ENCODE data around the gene IQSEC1.

Gene IQSEC1

GRCh38 chr3:12999147-13000140, 73.8 kb downstream of the IQSEC1 start:
- no peak for DNase-seq (ENCODE audit: low read depth)

- DNase-seq (ENCODE audit: low read depth), result no peak
Measured at GRCh38 chr3:12998648-12999047, 74.6 kb downstream of the IQSEC1 start.

- DNase-seq (ENCODE audit: low read depth), result no peak
Measured at GRCh38 chr3:12997387-12997786, 75.8 kb downstream of the IQSEC1 start.

GRCh38 chr3:12996181-12996506, 77.1 kb downstream of the IQSEC1 start:
- no peak for DNase-seq (ENCODE audit: low read depth)

GRCh38 chr3:12995389-12996180, 77.6 kb downstream of the IQSEC1 start:
- no peak for DNase-seq (ENCODE audit: low read depth)

GRCh38 chr3:12994607-12995388, 78.4 kb downstream of the IQSEC1 start:
- peak; percentile 67 for DNase-seq (ENCODE audit: low read depth)

GRCh38 chr3:12994357-12994606, 78.9 kb downstream of the IQSEC1 start:
- no peak for DNase-seq (ENCODE audit: low read depth)

GRCh38 chr3:12993517-12994356, 79.5 kb downstream of the IQSEC1 start:
- DNase-seq (ENCODE audit: low read depth), result no peak

- no peak for DNase-seq (ENCODE audit: low read depth)
Measured at GRCh38 chr3:12992629-12993516, 80.4 kb downstream of the IQSEC1 start.

GRCh38 chr3:12991861-12992281, 81.4 kb downstream of the IQSEC1 start:
- DNase-seq (ENCODE audit: low read depth), result no peak

GRCh38 chr3:12991481-12991837, 81.8 kb downstream of the IQSEC1 start:
- DNase-seq (ENCODE audit: low read depth), result no peak

- DNase-seq (ENCODE audit: low read depth), result peak; percentile 70
Measured at GRCh38 chr3:12990781-12991480, 82.3 kb downstream of the IQSEC1 start.

GRCh38 chr3:12990306-12990705, 82.9 kb downstream of the IQSEC1 start:
- peak; percentile 16 for DNase-seq (ENCODE audit: low read depth)

- DNase-seq (ENCODE audit: low read depth), result no peak
Measured at GRCh38 chr3:12988728-12989454, 84.3 kb downstream of the IQSEC1 start.

GRCh38 chr3:12987602-12988001, 85.6 kb downstream of the IQSEC1 start:
- DNase-seq (ENCODE audit: low read depth), result no peak

GRCh38 chr3:12986986-12987385, 86.2 kb downstream of the IQSEC1 start:
- no peak for DNase-seq (ENCODE audit: low read depth)

GRCh38 chr3:12986521-12986920, 86.7 kb downstream of the IQSEC1 start:
- no peak for DNase-seq (ENCODE audit: low read depth)

- DNase-seq (ENCODE audit: low read depth), result no peak
Measured at GRCh38 chr3:12986031-12986430, 87.2 kb downstream of the IQSEC1 start.

- DNase-seq (ENCODE audit: low read depth), result no peak
Measured at GRCh38 chr3:12985148-12985547, 88.1 kb downstream of the IQSEC1 start.
